C4-2B (cell line): ENCODE results near the gene PTX4.

Experiments
- CTCF ChIP-seq: fragments of 450-650 bp; conservative IDR thresholded peaks from 2 replicates; pipeline ENCODE4 v1.5.1; 2017; ENCODE audit warnings: mild to moderate bottlenecking
- ZFX ChIP-seq: fragments of 450-650 bp; IDR thresholded peaks from 2 replicates; pipeline ENCODE4 v1.6.1; 2017

GRCh38 chr16:1511662-1512569, 23.2 kb upstream of the PTX4 start:
- TF ChIP-seq CTCF (no peak), ZFX (no peak)
